Vagina (tissue), 2 donors: ENCODE data around the gene SNX6.
"Not testable (repeated sequence)": the region's sequence is repeated elsewhere in the genome, so short reads cannot be mapped to it uniquely, and the experiment has no call there.

Experiments
- POLR2AphosphoS5 ChIP-seq, 2 donors: sonication (generic); formaldehyde crosslinking; IDR thresholded peaks; one replicate each; pipeline ENCODE4 v1.9.0; 2017; ENCODE audit warnings: antibody characterized with exemption in 2 of 2, mild to moderate bottlenecking in 2 of 2, low read depth in 1 of 2; ENCODE audit not compliant: insufficient read depth in 1 of 2
- TF ChIP-seq, protein P1 (sequence below), 3 experiments: fragments of 450-650 bp in 2 of 3; fragments of 200-600 bp in 1 of 3; sonication (generic) in 1 of 3; IDR thresholded peaks; one replicate each; pipeline ENCODE4 v1.5.1; 2017 to 2019; ENCODE audit warnings: antibody characterized with exemption in 3 of 3, mild to moderate bottlenecking in 2 of 3, moderate library complexity in 2 of 3

DNA sequence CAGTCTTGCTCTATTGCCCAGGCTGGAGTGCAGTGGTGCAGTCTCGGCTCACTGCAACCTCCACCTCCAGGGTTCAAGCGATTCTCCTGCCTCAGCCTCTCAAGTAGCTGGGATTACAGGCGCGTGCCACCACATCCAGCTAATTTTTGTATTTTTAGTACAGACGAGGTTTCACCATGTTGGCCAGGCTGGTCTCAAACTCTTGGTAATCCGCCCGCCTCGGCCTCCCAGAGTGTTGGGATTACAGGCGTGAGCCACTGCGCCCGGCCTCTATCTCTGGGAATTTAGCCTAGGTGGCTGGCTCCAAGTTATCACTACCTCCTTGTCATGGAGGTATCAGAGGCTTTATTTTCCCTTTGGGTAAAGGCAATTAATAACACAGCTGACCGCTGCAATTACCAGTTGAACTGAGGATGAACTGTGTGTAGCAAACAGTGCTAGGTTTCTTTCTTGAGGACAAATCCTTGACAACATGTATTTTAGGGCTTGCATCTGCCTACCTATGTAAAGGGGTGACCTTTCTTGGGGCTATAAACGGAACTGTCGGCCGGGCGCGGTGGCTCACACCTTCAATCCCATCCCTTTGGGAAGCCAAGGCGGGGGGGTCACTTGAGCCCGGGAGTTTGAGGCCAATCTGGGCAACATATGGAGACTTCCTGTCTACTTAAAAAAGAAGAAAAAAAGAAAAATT, 80.5 kb downstream of the SNX6 start:
- TF ChIP-seq, protein P1, sequence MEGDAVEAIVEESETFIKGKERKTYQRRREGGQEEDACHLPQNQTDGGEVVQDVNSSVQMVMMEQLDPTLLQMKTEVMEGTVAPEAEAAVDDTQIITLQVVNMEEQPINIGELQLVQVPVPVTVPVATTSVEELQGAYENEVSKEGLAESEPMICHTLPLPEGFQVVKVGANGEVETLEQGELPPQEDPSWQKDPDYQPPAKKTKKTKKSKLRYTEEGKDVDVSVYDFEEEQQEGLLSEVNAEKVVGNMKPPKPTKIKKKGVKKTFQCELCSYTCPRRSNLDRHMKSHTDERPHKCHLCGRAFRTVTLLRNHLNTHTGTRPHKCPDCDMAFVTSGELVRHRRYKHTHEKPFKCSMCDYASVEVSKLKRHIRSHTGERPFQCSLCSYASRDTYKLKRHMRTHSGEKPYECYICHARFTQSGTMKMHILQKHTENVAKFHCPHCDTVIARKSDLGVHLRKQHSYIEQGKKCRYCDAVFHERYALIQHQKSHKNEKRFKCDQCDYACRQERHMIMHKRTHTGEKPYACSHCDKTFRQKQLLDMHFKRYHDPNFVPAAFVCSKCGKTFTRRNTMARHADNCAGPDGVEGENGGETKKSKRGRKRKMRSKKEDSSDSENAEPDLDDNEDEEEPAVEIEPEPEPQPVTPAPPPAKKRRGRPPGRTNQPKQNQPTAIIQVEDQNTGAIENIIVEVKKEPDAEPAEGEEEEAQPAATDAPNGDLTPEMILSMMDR (IDR thresholded peaks at IDR 0.05) = not testable (repeated sequence)
- not testable (repeated sequence) for TF ChIP-seq POLR2AphosphoS5 (IDR thresholded peaks at IDR 0.05; ENCODE audit: insufficient read depth in 1 of 2, low read depth in 1 of 2)
